ENCODE data around the gene WDR48. TPM values are rescaled to one million over a fixed set of nuclear protein-coding genes. Genes with fewer than 3 reads are reported as not detected.
A peak's percentile ranks its signal among the peaks of the same experiment; 100 is the strongest.

Gene WDR48
- total RNA-seq, 2 donors from 2014 or later: 57.5 to 60.4 TPM

DNA sequence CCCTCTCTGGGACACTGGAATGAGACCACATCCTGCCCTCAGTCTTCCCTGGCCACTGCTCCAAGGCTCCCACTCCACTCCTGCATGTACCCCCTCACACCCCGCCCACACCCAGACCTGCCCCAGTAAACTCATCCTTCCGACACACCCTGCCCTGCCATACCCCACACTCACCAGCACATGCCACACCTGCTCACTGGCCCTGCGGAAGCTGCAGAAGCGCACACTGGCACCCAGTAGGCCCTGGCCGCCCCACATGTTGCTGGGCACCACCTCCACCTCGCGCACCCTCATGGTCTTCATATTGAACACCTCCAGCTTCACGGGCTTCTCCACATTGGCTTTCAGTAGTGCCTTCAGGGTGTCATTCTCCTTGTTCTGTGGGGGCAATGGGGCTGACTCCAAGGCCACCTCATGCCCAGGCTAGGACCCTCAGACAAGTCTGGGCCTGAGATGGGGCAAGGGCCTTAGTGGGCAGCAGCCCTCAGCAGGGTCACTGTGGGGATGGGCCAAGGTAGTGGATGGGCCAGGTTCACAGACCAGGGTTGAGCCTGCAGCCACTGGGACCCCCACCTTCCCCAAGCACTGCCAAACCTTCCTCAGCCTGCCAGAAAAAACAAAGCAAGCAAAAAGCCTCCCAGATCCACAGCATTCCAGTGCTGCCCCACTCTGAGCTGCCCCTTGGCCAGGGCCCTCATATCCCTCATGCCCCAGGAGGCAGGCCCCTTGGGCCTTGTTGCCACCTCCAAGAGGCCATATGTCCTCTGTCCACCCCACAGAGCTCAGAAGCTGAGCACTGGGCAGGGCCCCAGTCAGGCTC lies 50.9 kb downstream of the WDR48 start:
- peaks cover 10% of the 10 kb centered on the region for H3K4me1 Mint-ChIP-seq
- no peaks in the 10 kb centered on the region for H3K27me3 Mint-ChIP-seq (ENCODE audit: insufficient read depth)
- Histone ChIP-seq H3K27me3 (ENCODE audit: control insufficient read depth, insufficient read depth, low read length, poor library complexity, severe bottlenecking) (no peaks in the 10 kb centered on the region), H3K4me1 (ENCODE audit: control insufficient read depth, insufficient read depth, low read length) (no peaks in the 10 kb centered on the region), H3K9ac (ENCODE audit: extremely low read depth, low read length, poor library complexity, severe bottlenecking) (no peak overlapping the region), H3K27ac (ENCODE audit: low read depth, low read length) (no peak overlapping the region), H3K9me3 (ENCODE audit: control insufficient read depth, low read length) (no peaks in the 10 kb centered on the region), H3K4me3 (ENCODE audit: low read length) (no peak overlapping the region), H3K36me3 (ENCODE audit: control insufficient read depth, insufficient read depth, low read length) (peaks cover 9% of the 10 kb centered on the region)
- no peaks in the 10 kb centered on the region for H3K9me3 Mint-ChIP-seq
- no peak overlapping the region for H3K27ac Mint-ChIP-seq
- peaks cover 3% of the 10 kb centered on the region for H3K36me3 Mint-ChIP-seq (ENCODE audit: low read depth)
- TF ChIP-seq, protein P1, sequence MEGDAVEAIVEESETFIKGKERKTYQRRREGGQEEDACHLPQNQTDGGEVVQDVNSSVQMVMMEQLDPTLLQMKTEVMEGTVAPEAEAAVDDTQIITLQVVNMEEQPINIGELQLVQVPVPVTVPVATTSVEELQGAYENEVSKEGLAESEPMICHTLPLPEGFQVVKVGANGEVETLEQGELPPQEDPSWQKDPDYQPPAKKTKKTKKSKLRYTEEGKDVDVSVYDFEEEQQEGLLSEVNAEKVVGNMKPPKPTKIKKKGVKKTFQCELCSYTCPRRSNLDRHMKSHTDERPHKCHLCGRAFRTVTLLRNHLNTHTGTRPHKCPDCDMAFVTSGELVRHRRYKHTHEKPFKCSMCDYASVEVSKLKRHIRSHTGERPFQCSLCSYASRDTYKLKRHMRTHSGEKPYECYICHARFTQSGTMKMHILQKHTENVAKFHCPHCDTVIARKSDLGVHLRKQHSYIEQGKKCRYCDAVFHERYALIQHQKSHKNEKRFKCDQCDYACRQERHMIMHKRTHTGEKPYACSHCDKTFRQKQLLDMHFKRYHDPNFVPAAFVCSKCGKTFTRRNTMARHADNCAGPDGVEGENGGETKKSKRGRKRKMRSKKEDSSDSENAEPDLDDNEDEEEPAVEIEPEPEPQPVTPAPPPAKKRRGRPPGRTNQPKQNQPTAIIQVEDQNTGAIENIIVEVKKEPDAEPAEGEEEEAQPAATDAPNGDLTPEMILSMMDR (conservative IDR thresholded peaks at IDR 0.05): no peak
- DNase-seq: no peak
- no peak overlapping the region for H3K4me3 Mint-ChIP-seq
- WGBS, 2 experiments (ENCODE audit: insufficient coverage in 1 of 2, insufficient read length in 1 of 2): 93 to 100% methylated on average over 4 to 8 of the region's 8 CpGs

DNA sequence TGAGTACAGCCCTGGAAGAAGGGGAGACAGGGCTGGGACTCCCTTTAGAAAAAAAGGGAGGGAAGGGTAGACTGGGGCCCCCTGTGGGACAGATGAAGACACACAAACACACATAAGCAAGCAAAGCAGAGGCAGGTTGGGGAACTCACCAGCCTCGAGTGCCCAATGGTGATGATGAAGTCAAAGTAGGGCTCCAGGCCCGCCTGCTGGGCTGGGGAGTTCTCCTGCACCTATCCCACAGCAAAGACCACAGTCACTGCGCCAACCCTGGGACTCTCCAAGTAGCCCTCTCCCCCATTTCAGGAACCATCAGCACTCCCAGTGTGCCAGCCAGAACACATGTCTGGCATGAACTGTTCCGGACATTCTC lies 51.5 kb downstream of the WDR48 start:
- H3K36me3 ChIP-seq (ENCODE audit: control insufficient read depth, insufficient read depth, low read length): peaks cover 5% of the 10 kb centered on the region
- no peaks in the 10 kb centered on the region for H3K9me3 ChIP-seq (ENCODE audit: control insufficient read depth, low read length)
- no peak overlapping the region for H3K9ac ChIP-seq (ENCODE audit: extremely low read depth, low read length, poor library complexity, severe bottlenecking)
- 90 to 93% methylated on average over 4 of the region's 4 CpGs for WGBS, 2 experiments (ENCODE audit: insufficient coverage in 1 of 2, insufficient read length in 1 of 2)
- H3K4me3 ChIP-seq (ENCODE audit: low read length): no peak overlapping the region
- TF ChIP-seq, protein P1 (conservative IDR thresholded peaks at IDR 0.05): peak; percentile 57
- H3K27me3 ChIP-seq (ENCODE audit: control insufficient read depth, insufficient read depth, low read length, poor library complexity, severe bottlenecking): no peaks in the 10 kb centered on the region
- H3K27ac ChIP-seq (ENCODE audit: low read depth, low read length): no peak overlapping the region
- H3K27me3 Mint-ChIP-seq (ENCODE audit: insufficient read depth): peaks cover under 1% of the 10 kb centered on the region
- H3K4me3 Mint-ChIP-seq: no peak overlapping the region
- H3K4me1 ChIP-seq (ENCODE audit: control insufficient read depth, insufficient read depth, low read length): no peaks in the 10 kb centered on the region
- peak; percentile 69 for DNase-seq
- H3K9me3 Mint-ChIP-seq: no peaks in the 10 kb centered on the region
- H3K4me1 Mint-ChIP-seq: peaks cover 15% of the 10 kb centered on the region
- H3K36me3 Mint-ChIP-seq (ENCODE audit: low read depth): peaks cover 3% of the 10 kb centered on the region
- H3K27ac Mint-ChIP-seq: no peak overlapping the region

DNA sequence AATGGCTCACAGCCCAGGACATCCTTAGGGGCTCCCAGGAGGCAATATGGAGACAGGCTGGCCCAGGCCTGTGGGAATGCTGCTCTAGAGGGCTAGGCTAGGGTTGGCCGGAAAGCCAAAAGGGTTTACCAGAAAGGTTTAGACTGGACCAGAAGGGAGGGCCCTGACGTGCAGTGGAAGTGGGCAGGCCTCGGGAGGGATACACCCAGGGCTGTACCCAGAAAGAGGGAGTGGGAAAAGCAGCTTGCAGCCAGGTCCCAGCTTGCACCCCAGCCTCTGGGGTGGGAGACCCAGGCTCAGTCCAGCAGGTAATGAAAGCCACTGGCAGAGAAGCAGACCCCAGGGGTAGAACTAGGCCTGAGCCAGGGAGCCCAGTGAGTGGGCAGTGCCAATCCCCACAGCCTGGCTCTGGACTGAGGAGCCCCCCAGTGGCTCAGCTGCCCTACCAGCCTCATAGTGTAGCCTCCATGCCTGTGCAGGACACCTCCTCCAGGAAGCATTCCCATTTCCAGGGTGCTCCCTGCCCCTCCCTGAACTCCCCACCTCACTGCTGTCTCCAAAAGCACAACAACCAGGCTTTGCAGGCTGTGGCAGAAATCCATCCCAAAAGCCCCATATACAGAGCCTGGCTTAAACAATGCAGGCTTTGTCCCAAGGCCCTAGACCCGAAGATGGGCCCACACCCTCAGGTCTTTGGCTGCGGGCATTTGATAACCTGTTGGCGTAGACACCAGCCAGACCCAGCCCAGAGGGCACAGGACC lies 52.2 kb downstream of the WDR48 start:
- TF ChIP-seq, protein P1 (conservative IDR thresholded peaks at IDR 0.05): no peak
- Histone ChIP-seq H3K27me3 (ENCODE audit: control insufficient read depth, insufficient read depth, low read length, poor library complexity, severe bottlenecking) (no peaks in the 10 kb centered on the region), H3K9me3 (ENCODE audit: control insufficient read depth, low read length) (no peaks in the 10 kb centered on the region), H3K4me1 (ENCODE audit: control insufficient read depth, insufficient read depth, low read length) (no peaks in the 10 kb centered on the region), H3K36me3 (ENCODE audit: control insufficient read depth, insufficient read depth, low read length) (peaks cover 5% of the 10 kb centered on the region), H3K4me3 (ENCODE audit: low read length) (no peak overlapping the region), H3K9ac (ENCODE audit: extremely low read depth, low read length, poor library complexity, severe bottlenecking) (no peak overlapping the region), H3K27ac (ENCODE audit: low read depth, low read length) (no peak overlapping the region)
- Mint-ChIP-seq H3K27ac (peak overlapping the region; percentile 64), H3K9me3 (no peaks in the 10 kb centered on the region), H3K4me3 (no peak overlapping the region), H3K27me3 (ENCODE audit: insufficient read depth) (peaks cover 3% of the 10 kb centered on the region), H3K4me1 (peaks cover 16% of the 10 kb centered on the region), H3K36me3 (ENCODE audit: low read depth) (peaks cover 3% of the 10 kb centered on the region)
- no peak for DNase-seq
- WGBS, 2 experiments (ENCODE audit: insufficient coverage in 1 of 2, insufficient read length in 1 of 2): 88 to 94% methylated on average over 2 to 6 of the region's 6 CpGs
